ENCODE data around the gene POLQ.
"Not testable (repeated sequence)": the region's sequence is repeated elsewhere in the genome, so short reads cannot be mapped to it uniquely, and the experiment has no call there.

The POLQ gene

GRCh38 chr3:121431726-121432517 is 113.9 kb downstream of the POLQ start:
- Mint-ChIP-seq H3K36me3 (ENCODE audit: low read depth) (no peaks in the 10 kb centered on the region), H3K9me3 (no peaks in the 10 kb centered on the region), H3K4me1 (ENCODE audit: low read depth) (no peaks in the 10 kb centered on the region), H3K4me3 (no peak overlapping the region), H3K27ac (peak overlapping the region; percentile 20), H3K27me3 (no peaks in the 10 kb centered on the region)
- intact Hi-C loops (cut with micrococcal nuclease), result no loop called here

GRCh38 chr3:121430664-121431215 is 115.0 kb downstream of the POLQ start:
- H3K36me3 Mint-ChIP-seq (ENCODE audit: low read depth), result no peaks in the 10 kb centered on the region
- intact Hi-C loops (cut with micrococcal nuclease), result no loop called here
- no peaks in the 10 kb centered on the region for H3K27me3 Mint-ChIP-seq
- no peaks in the 10 kb centered on the region for H3K9me3 Mint-ChIP-seq
- no peak overlapping the region for H3K4me3 Mint-ChIP-seq
- no peaks in the 10 kb centered on the region for H3K4me1 Mint-ChIP-seq (ENCODE audit: low read depth)
- no peak overlapping the region for H3K27ac Mint-ChIP-seq

GRCh38 chr3:121424549-121424948 is 121.2 kb downstream of the POLQ start:
- no peak overlapping the region for H3K4me3 Mint-ChIP-seq
- no peaks in the 10 kb centered on the region for H3K27me3 Mint-ChIP-seq
- H3K36me3 Mint-ChIP-seq (ENCODE audit: low read depth), result no peaks in the 10 kb centered on the region
- H3K9me3 Mint-ChIP-seq, result no peaks in the 10 kb centered on the region
- intact Hi-C loops (cut with micrococcal nuclease), result no loop called here
- H3K27ac Mint-ChIP-seq, result no peak overlapping the region
- H3K4me1 Mint-ChIP-seq (ENCODE audit: low read depth), result no peaks in the 10 kb centered on the region

- Mint-ChIP-seq H3K4me1 (ENCODE audit: low read depth) (no peaks in the 10 kb centered on the region), H3K36me3 (ENCODE audit: low read depth) (no peaks in the 10 kb centered on the region), H3K9me3 (no peaks in the 10 kb centered on the region), H3K27me3 (no peaks in the 10 kb centered on the region), H3K4me3 (no peak overlapping the region), H3K27ac (no peak overlapping the region)
- intact Hi-C loops (cut with micrococcal nuclease), result no loop called here
Measured at GRCh38 chr3:121418182-121418581, 127.6 kb downstream of the POLQ start.

- Mint-ChIP-seq H3K36me3 (ENCODE audit: low read depth) (no peaks in the 10 kb centered on the region), H3K9me3 (no peaks in the 10 kb centered on the region), H3K27me3 (no peaks in the 10 kb centered on the region), H3K27ac (no peak overlapping the region), H3K4me1 (ENCODE audit: low read depth) (no peaks in the 10 kb centered on the region), H3K4me3 (no peak overlapping the region)
- intact Hi-C loops (cut with micrococcal nuclease), result no loop called here
Measured at GRCh38 chr3:121414924-121415323, 130.9 kb downstream of the POLQ start.

GRCh38 chr3:121411523-121411922 is 134.3 kb downstream of the POLQ start:
- Mint-ChIP-seq H3K4me1 (ENCODE audit: low read depth) (no peaks in the 10 kb centered on the region), H3K27ac (no peak overlapping the region), H3K36me3 (ENCODE audit: low read depth) (no peaks in the 10 kb centered on the region), H3K4me3 (no peak overlapping the region), H3K9me3 (no peaks in the 10 kb centered on the region), H3K27me3 (no peaks in the 10 kb centered on the region)
- intact Hi-C loops (cut with micrococcal nuclease), result no loop called here

GRCh38 chr3:121405631-121406030 is 140.2 kb downstream of the POLQ start:
- no peaks in the 10 kb centered on the region for H3K27me3 Mint-ChIP-seq
- no peak overlapping the region for H3K4me3 Mint-ChIP-seq
- no peaks in the 10 kb centered on the region for H3K36me3 Mint-ChIP-seq (ENCODE audit: low read depth)
- intact Hi-C loops (cut with micrococcal nuclease), result no loop called here
- no peaks in the 10 kb centered on the region for H3K9me3 Mint-ChIP-seq
- no peaks in the 10 kb centered on the region for H3K4me1 Mint-ChIP-seq (ENCODE audit: low read depth)
- no peak overlapping the region for H3K27ac Mint-ChIP-seq

- Mint-ChIP-seq H3K4me1 (ENCODE audit: low read depth) (no peaks in the 10 kb centered on the region), H3K36me3 (ENCODE audit: low read depth) (no peaks in the 10 kb centered on the region)
- intact Hi-C loops (cut with micrococcal nuclease), result no loop called here
Measured at GRCh38 chr3:121399820-121400219, 146.0 kb downstream of the POLQ start.

GRCh38 chr3:121398051-121398450 is 147.7 kb downstream of the POLQ start:
- intact Hi-C loops (cut with micrococcal nuclease); H3K36me3 Mint-ChIP-seq (ENCODE audit: low read depth); H3K4me3 Mint-ChIP-seq; H3K27me3 Mint-ChIP-seq; H3K4me1 Mint-ChIP-seq (ENCODE audit: low read depth); H3K27ac Mint-ChIP-seq: not testable (repeated sequence)
- H3K9me3 Mint-ChIP-seq, result peaks cover 17% of the 10 kb centered on the region

More at GRCh38 chr3:121399820-121400219, 146.0 kb downstream of the POLQ start:
- H3K27me3 Mint-ChIP-seq, result no peaks in the 10 kb centered on the region
- H3K9me3 Mint-ChIP-seq, result peaks cover 6% of the 10 kb centered on the region
- no peak overlapping the region for H3K27ac Mint-ChIP-seq
- H3K4me3 Mint-ChIP-seq, result no peak overlapping the region

- intact Hi-C loops (cut with micrococcal nuclease); H3K4me1 Mint-ChIP-seq (ENCODE audit: low read depth); H3K4me3 Mint-ChIP-seq; H3K27me3 Mint-ChIP-seq; H3K36me3 Mint-ChIP-seq (ENCODE audit: low read depth); H3K27ac Mint-ChIP-seq: not testable (repeated sequence)
- peaks cover 20% of the 10 kb centered on the region for H3K9me3 Mint-ChIP-seq
Measured at GRCh38 chr3:121395967-121396366, 149.8 kb downstream of the POLQ start.

- H3K4me1 Mint-ChIP-seq (ENCODE audit: low read depth); H3K27me3 Mint-ChIP-seq; intact Hi-C loops (cut with micrococcal nuclease); H3K4me3 Mint-ChIP-seq; H3K27ac Mint-ChIP-seq; H3K36me3 Mint-ChIP-seq (ENCODE audit: low read depth): not testable (repeated sequence)
- peaks cover 14% of the 10 kb centered on the region for H3K9me3 Mint-ChIP-seq
Measured at GRCh38 chr3:121388308-121388707, 157.5 kb downstream of the POLQ start.
